Measurements from ENCODE around the gene PRICKLE2.

Gene PRICKLE2

GRCh38 chr3:64057231-64057630 lies 168.0 kb downstream of the PRICKLE2 start:
- in situ Hi-C loops (cut with MboI; ENCODE audit: low sequenced_read_pairs, unreplicated experiment) = no loop called here
- TF ChIP-seq CTCF (IDR thresholded peaks at IDR 0.05; ENCODE audit: borderline replicate concordance, control extremely low read depth, extremely low read depth, insufficient read depth, missing control alignments) = no peak
- DNase-seq (ENCODE audit: low spot score) = no peak

GRCh38 chr3:64056606-64057180 lies 168.6 kb downstream of the PRICKLE2 start:
- DNase-seq (ENCODE audit: low spot score) = no peak
- TF ChIP-seq CTCF (IDR thresholded peaks at IDR 0.05; ENCODE audit: borderline replicate concordance, control extremely low read depth, extremely low read depth, insufficient read depth, missing control alignments) = no peak
- in situ Hi-C loops (cut with MboI; ENCODE audit: low sequenced_read_pairs, unreplicated experiment) = no loop called here

GRCh38 chr3:64055076-64055475 lies 170.2 kb downstream of the PRICKLE2 start:
- TF ChIP-seq CTCF (IDR thresholded peaks at IDR 0.05; ENCODE audit: borderline replicate concordance, control extremely low read depth, extremely low read depth, insufficient read depth, missing control alignments) = no peak
- DNase-seq (ENCODE audit: low spot score) = no peak
- in situ Hi-C loops (cut with MboI; ENCODE audit: low sequenced_read_pairs, unreplicated experiment) = no loop called here

GRCh38 chr3:64054488-64054887 lies 170.8 kb downstream of the PRICKLE2 start:
- in situ Hi-C loops (cut with MboI; ENCODE audit: low sequenced_read_pairs, unreplicated experiment) = no loop called here
- TF ChIP-seq CTCF (IDR thresholded peaks at IDR 0.05; ENCODE audit: borderline replicate concordance, control extremely low read depth, extremely low read depth, insufficient read depth, missing control alignments) = no peak
- DNase-seq (ENCODE audit: low spot score) = no peak

- DNase-seq (ENCODE audit: low spot score) = no peak
- in situ Hi-C loops (cut with MboI; ENCODE audit: low sequenced_read_pairs, unreplicated experiment) = no loop called here
- no peak for TF ChIP-seq CTCF (IDR thresholded peaks at IDR 0.05; ENCODE audit: borderline replicate concordance, control extremely low read depth, extremely low read depth, insufficient read depth, missing control alignments)
These were observed 171.7 kb downstream of the PRICKLE2 start for GRCh38 chr3:64053581-64053980.

GRCh38 chr3:64053117-64053516 lies 172.1 kb downstream of the PRICKLE2 start:
- no peak for DNase-seq (ENCODE audit: low spot score)
- in situ Hi-C loops (cut with MboI; ENCODE audit: low sequenced_read_pairs, unreplicated experiment) = no loop called here
- TF ChIP-seq CTCF (IDR thresholded peaks at IDR 0.05; ENCODE audit: borderline replicate concordance, control extremely low read depth, extremely low read depth, insufficient read depth, missing control alignments) = no peak

Data from GM13976 (cell line).